Activated CD8-positive, alpha-beta memory T cell treated with anti-CD3 and anti-CD28 coated beads for 24 hours (primary cell): Measurements from ENCODE around the gene COG7.

ENCODE experiments used
- DNase-seq: peaks from one replicate; pipeline ENCODE4 v3.0.0-alpha.2; 2020

The COG7 gene

DNA sequence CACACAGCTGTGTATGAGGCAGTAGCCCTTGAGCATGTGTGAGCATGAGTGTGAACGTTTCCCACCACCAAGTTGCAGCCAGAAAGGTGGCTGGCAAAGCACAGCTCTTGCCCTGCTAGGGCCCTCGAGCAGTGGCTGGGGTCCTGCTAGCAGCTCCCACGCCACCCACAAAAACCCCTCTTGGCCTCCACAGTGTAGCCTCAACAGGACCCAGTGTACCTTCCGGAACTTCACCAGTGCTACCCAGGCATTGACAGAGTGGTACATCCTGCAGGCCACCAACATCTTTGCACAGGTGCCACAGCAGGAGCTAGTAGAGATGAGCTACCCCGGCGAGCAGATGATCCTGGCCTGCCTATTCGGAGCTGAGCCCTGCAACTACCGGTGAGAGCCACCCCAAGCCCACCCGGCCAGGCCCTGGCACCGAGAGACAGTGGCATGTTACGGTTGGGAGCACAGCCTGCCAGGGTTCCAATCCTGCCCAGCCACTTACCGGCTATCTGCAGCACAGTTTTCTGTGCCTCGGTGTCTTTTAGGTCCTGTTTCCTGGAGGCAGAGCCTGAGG lies 97.8 kb downstream of the COG7 start:
- DNase-seq: no peak

DNA sequence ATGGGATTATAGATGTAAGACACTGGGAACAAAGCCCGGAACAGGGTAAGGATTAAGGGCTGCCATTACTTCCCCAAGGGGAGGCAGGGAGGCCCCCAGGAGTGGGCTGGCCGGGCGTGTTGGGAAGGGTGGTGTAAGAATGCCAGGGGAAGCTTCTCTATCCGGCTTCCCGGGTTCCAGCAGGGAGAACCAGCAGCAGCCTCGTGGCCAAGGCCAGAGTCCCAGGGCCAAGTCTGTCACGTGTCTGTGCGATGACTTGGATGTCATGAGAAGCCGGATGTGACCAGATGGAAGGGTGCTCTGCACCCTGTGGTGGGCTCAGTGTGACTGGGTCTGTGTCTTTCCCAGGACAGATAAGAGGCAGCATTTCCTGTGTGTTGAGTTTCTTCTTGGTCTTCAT lies 98.7 kb downstream of the COG7 start:
- DNase-seq: no peak

- no peak for DNase-seq
Observed at GRCh38 chr16:23353440-23353839, 99.5 kb downstream of the COG7 start.

GRCh38 chr16:23351360-23351759 lies 101.6 kb downstream of the COG7 start:
- no peak for DNase-seq

DNA sequence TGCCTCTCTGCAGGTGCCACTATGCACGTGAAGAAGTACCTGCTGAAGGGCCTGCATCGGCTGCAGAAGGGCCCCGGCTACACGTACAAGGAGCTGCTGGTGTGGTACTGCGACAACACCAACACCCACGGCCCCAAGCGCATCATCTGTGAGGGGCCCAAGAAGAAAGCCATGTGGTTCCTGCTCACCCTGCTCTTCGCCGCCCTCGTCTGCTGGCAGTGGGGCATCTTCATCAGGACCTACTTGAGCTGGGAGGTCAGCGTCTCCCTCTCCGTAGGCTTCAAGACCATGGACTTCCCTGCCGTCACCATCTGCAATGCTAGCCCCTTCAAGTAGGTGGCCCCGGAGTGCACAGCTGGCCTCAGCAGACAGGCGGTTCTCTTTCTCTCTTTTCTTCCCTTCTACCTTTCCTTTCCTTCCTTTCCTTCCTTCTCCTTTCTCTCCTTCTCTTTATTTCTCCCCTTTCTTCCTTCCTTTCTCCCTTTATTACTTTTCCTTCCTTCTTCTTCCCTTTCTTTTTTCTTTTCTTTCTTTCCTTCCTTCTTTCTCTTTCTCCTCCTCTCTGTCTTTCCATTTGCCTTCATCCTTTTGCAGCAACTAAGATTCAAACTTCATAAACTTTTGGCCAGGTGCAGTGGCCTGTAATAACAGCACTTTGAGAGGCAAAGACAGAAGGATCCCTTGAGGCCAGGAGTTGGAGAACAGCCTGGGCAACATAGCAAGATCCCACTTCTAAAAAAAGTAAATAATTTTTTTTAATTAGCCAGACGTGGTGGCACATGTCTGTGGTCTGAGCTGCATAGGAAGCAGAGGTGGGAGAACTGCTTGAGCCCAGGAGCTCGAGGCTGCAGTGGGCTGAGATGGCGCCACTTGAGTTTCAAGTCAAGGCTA lies 104.2 kb downstream of the COG7 start:
- DNase-seq: no peak

- no peak for DNase-seq
Observed at GRCh38 chr16:23345237-23345636, 107.8 kb downstream of the COG7 start.

DNA sequence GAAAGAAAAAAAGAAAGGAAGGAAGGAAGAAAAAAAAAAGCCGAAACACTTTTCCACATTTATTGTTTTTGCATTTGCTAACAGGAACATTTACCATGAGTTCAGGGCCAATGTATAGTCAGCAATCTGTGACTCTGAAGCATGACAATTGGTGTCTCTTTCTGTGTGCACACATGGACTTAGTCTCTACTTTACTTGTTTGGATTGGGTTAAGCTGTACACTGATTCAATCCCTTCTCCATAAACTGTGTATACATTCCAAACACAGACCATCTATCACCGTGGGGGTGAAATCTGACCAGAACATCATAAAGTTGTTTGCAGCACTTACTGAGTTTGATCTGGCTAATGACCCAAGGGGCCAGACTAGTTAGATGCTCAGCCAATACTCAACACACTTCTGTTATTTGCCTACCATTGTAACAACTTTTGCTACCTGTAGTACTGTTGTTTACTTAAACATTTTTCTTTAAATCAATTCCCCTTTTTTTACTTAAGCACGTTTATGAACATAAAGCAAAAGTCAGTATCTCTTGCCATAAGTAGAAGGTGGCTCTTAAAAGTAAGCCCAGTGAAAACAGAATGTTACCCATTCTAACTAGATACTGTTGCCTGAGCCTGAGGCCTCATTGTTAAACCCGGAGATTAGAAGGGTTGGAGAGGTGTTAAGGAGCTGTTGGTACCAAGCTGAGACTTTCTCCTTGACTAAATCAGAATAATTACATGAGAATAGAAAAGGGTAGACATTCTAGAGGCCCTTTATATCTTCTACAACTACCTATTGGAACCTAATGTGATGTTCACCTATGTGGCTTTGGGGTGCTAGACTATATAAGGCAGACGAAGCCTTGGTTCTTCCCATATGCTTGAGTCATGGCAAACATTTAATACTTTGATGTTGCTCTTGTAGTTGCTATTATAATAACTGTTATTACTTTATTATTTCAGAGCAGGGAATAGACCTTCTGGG lies 109.1 kb downstream of the COG7 start:
- no peak for DNase-seq

DNA sequence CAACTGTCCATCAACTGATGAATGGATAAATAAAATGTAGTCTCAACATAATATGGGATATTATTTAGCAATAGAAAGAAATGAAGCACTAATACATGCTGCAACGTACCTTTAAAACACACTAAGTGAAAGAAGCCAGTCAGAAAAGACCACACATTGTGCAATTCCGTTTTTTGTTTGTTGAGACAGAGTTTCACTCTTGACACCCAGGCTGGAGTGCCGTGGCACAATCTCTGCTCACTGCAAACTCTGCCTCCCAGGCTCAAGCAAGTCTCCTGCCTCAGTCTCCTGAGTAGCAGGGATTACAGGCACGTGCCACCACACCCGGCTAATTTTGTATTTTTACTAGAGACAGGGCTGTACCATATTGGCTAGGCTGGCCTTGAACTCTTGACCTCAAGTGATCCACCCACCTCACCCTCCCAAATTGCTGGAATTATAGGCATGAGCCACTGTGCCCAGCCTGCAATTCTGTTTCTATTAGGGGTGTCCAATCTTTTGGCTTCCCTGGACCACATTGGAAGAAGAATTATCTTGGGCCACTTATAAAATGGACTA lies 110.8 kb downstream of the COG7 start:
- DNase-seq: no peak

DNA sequence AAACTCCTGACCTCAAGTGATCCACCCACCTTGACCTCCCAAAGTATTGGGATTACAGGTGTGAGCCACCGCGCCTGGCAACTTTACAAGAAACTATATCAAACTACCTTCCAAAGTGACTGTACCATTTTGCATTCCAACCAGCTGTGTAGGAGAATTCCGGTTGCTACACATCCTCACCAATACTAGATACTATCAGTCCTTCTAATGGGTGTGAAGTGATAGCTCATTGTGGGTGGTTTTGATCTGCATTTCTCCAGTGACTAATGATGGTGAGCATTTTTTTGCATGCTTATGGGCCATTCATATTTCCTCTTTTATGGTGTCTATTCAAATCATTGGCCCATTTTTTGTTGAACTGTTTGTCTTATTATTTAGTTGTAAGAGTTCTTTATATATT lies 113.2 kb downstream of the COG7 start:
- no peak for DNase-seq
